SK-N-SH (cell line): ENCODE results near the gene HNRNPUL1. TPM values are rescaled to one million over a fixed set of nuclear protein-coding genes. Genes with fewer than 3 reads are reported as not detected.

ENCODE experiments used
- CTCF ChIA-PET: fragments of 300-600, 350-600 bp; formaldehyde crosslinking; extraction: SDS; loops from one replicate; lab custom pipeline; 2021; lab: Yijun Ruan, JAX
- POLR2A ChIA-PET: fragments of 350-600 bp; sonication (Branson Sonifier 250); formaldehyde crosslinking; extraction: SDS; loops from one replicate; lab custom pipeline; 2020; ENCODE audit warnings: antibody characterized with exemption, inconsistent platforms; lab: Yijun Ruan, JAX
- DNase-seq: peaks from one replicate; pipeline ENCODE4 v3.0.0; 2012
- H2AFZ ChIP-seq: fragments of 200-600 bp; sonication (generic); 2 replicates; pipeline ENCODE4 v1.8.1; 2016; ENCODE audit warnings: antibody characterized with exemption, mild to moderate bottlenecking, low read depth
- H3F3A ChIP-seq: fragments of 200-600 bp; sonication (generic); replicated peaks from 2 replicates; pipeline ENCODE3; 2016; ENCODE audit warnings: antibody characterized with exemption, mild to moderate bottlenecking; ENCODE audit not compliant: insufficient read depth
- H3K27ac ChIP-seq, 2 experiments: fragments of 200-500 bp in 1 of 2; fragments of 200-600 bp in 1 of 2; sonication (Bioruptor generic) in 1 of 2; sonication (generic), shearing (Covaris generic) in 1 of 2; 2 replicates each; pipeline versions ENCODE4 v1.5.1 to v1.6.1; 2014 to 2016; ENCODE audit warnings: low read depth in 2 of 2, inconsistent platforms in 1 of 2, low read length in 1 of 2, mild to moderate bottlenecking in 1 of 2, mixed read lengths in 1 of 2
- H3K27me3 ChIP-seq: fragments of 200-600 bp; sonication (generic), shearing (Covaris generic); 2 replicates; pipeline ENCODE4 v1.6.1; 2016; ENCODE audit warnings: mixed run types; ENCODE audit not compliant: insufficient read depth
- H3K36me3 ChIP-seq, 2 experiments: fragments of 200-500 bp in 1 of 2; fragments of 200-600 bp in 1 of 2; sonication (Bioruptor generic) in 1 of 2; sonication (generic) in 1 of 2; replicated peaks in 1 of 2; 2 replicates each; pipeline versions ENCODE3 to v1.5.1; 2014 to 2016; ENCODE audit warnings: low read length in 1 of 2, mild to moderate bottlenecking in 1 of 2; ENCODE audit not compliant: insufficient read depth in 2 of 2, control insufficient read depth in 1 of 2
- H3K4me1 ChIP-seq, 2 experiments: fragments of 200-500 bp in 1 of 2; fragments of 200-600 bp in 1 of 2; sonication (Bioruptor generic) in 1 of 2; sonication (generic), shearing (Covaris generic) in 1 of 2; 2 replicates each; pipeline versions ENCODE4 v1.5.1 to v1.6.1; 2014 to 2016; ENCODE audit warnings: low read depth in 1 of 2, low read length in 1 of 2, mixed run types in 1 of 2; ENCODE audit not compliant: insufficient read depth in 2 of 2, control insufficient read depth in 1 of 2
- H3K4me2 ChIP-seq: fragments of 200-600 bp; sonication (generic), shearing (Covaris generic); 2 replicates; pipeline ENCODE4 v1.6.1; 2017; ENCODE audit warnings: mixed run types
- H3K4me3 ChIP-seq, 2 experiments: fragments of 200-500 bp in 1 of 2; fragments of 200-600 bp in 1 of 2; sonication (Bioruptor generic) in 1 of 2; sonication (generic), shearing (Covaris generic) in 1 of 2; 2 replicates each; pipeline versions ENCODE4 v1.5.1 to v1.8.1; 2014 to 2016; ENCODE audit warnings: low read depth in 2 of 2, inconsistent platforms in 1 of 2, low read length in 1 of 2, mild to moderate bottlenecking in 1 of 2, mixed read lengths in 1 of 2, moderate library complexity in 1 of 2
- H3K79me2 ChIP-seq: fragments of 200-600 bp; sonication (generic); 2 replicates; pipeline ENCODE4 v1.8.1; 2017; ENCODE audit warnings: mild to moderate bottlenecking; ENCODE audit not compliant: insufficient read depth
- H3K9ac ChIP-seq: fragments of 200-600 bp; sonication (generic); 2 replicates; pipeline ENCODE4 v1.6.1; 2017; ENCODE audit warnings: mixed run types
- H3K9me2 ChIP-seq: fragments of 200-600 bp; sonication (generic); 2 replicates; pipeline ENCODE4 v1.6.1; 2017; ENCODE audit warnings: mixed run types
- H3K9me3 ChIP-seq: fragments of 200-600 bp; sonication (generic); 2 replicates; pipeline ENCODE4 v1.6.1; 2017; ENCODE audit warnings: mixed run types, mild to moderate bottlenecking, moderate library complexity
- H4K20me1 ChIP-seq: fragments of 200-600 bp; sonication (generic); 2 replicates; pipeline ENCODE4 v1.6.1; 2017; ENCODE audit warnings: mild to moderate bottlenecking, mixed run types; ENCODE audit not compliant: insufficient read depth
- CTCF ChIP-seq: fragments of 200-600 bp; sonication (generic); IDR thresholded peaks from 2 replicates; pipeline ENCODE4 v1.6.1; 2017; ENCODE audit warnings: antibody characterized with exemption, mild to moderate bottlenecking, moderate library complexity
- IRF3 ChIP-seq: fragments of 150-350 bp; IDR thresholded peaks from 2 replicates; pipeline ENCODE4 v1.6.1; 2016; ENCODE audit warnings: mild to moderate bottlenecking, low read depth, low read length
- JUND ChIP-seq: IDR thresholded peaks from 2 replicates; pipeline ENCODE4 v1.4.0; 2012
- NFIC ChIP-seq: IDR thresholded peaks from 2 replicates; pipeline ENCODE4 v1.4.0; 2012; ENCODE audit warnings: borderline replicate concordance
- RCOR1 ChIP-seq: fragments of 150-350 bp; IDR thresholded peaks from 2 replicates; pipeline ENCODE4 v1.6.1; 2017; ENCODE audit warnings: antibody characterized with exemption, low read length
- REST ChIP-seq: IDR thresholded peaks from 2 replicates; pipeline ENCODE4 v1.6.1; 2012; ENCODE audit warnings: mild to moderate bottlenecking, low read depth, low read length, moderate library complexity
- WGBS: methylation state at CpG from one replicate; pipeline ENCODE4 v1.1.6; 2017; ENCODE audit warnings: low lambda C conversion rate; 5-methylcytosine and 5-hydroxymethylcytosine counted together
- polyA plus RNA-seq, 3 experiments: library from polyadenylated mRNA; depleted of rRNA; stranded (reverse); fragments of >200 nt; gene quantifications; 2 replicates each; pipeline ENCODE4 v1.2.3, GENCODE V29; 2012

HNRNPUL1 gene
- polyA plus RNA-seq, 1 of the 3 experiments (the other 2 are of a cell fraction) = 41.5 TPM

GRCh38 chr19:41330946-41331678 is 66.9 kb downstream of the HNRNPUL1 start:
- H3K4me1 ChIP-seq = peaks cover 4 to 19% of the 10 kb centered on the region in 2 experiments; a peak in 3 of 4 replicates
- peaks cover 6 to 53% of the 10 kb centered on the region in 2 experiments for H3K36me3 ChIP-seq
- peaks cover 77% of the 10 kb centered on the region for H3K79me2 ChIP-seq
- no peak overlapping the region for H3K9ac ChIP-seq
- CTCF ChIA-PET = interaction anchor here (0.9 to 2.3 kb wide), 2 partner anchors 22 to 23 kb away, joined by 3 to 8 read pairs; no protein-coding TSS in a partner anchor
- no peak overlapping the region for H3K27ac ChIP-seq
- H4K20me1 ChIP-seq = peaks cover 28% of the 10 kb centered on the region
- DNase-seq = peak; percentile 71
- H3K9me2 ChIP-seq = no peaks in the 10 kb centered on the region
- H3K9me3 ChIP-seq = no peaks in the 10 kb centered on the region
- no peak overlapping the region for H3K4me3 ChIP-seq
- WGBS = 78% methylated on average over 40 of the region's 47 CpGs
- POLR2A ChIA-PET = no interaction called here
- TF ChIP-seq IRF3 = no peak
- no peak for TF ChIP-seq JUND
- no peak overlapping the region for H3K4me2 ChIP-seq
- H3K27me3 ChIP-seq = no peaks in the 10 kb centered on the region
- no peak overlapping the region for H2AFZ ChIP-seq
- H3F3A ChIP-seq = peaks cover 59% of the 10 kb centered on the region

- Histone ChIP-seq H3K4me1 (peaks cover 0 to 10% of the 10 kb centered on the region in 2 experiments; a peak in 2 of 4 replicates), H3K36me3 (peaks cover 6 to 61% of the 10 kb centered on the region in 2 experiments), H4K20me1 (peaks cover 37% of the 10 kb centered on the region), H3K4me2 (no peak overlapping the region), H3K9me2 (no peaks in the 10 kb centered on the region), H2AFZ (no peak overlapping the region), H3F3A (peaks cover 54% of the 10 kb centered on the region), H3K4me3 (no peak overlapping the region), H3K9ac (no peak overlapping the region), H3K27me3 (no peaks in the 10 kb centered on the region), H3K79me2 (peaks cover 78% of the 10 kb centered on the region), H3K9me3 (no peaks in the 10 kb centered on the region), H3K27ac (peak overlapping the region in 1 of 2 experiments; percentile 11; a peak in 1 of 4 replicates)
- CTCF ChIA-PET = interaction anchor here (0.9 to 2.3 kb wide), 2 partner anchors 21 to 24 kb away, joined by 3 to 8 read pairs; no protein-coding TSS in a partner anchor
- WGBS = 92% methylated on average over 16 of the region's 16 CpGs
- DNase-seq = no peak
- POLR2A ChIA-PET = no interaction called here
- no peak for TF ChIP-seq RCOR1
- no peak for TF ChIP-seq NFIC
- TF ChIP-seq CTCF = no peak
- no peak for TF ChIP-seq REST
Measured at GRCh38 chr19:41332000-41332399, 67.8 kb downstream of the HNRNPUL1 start.
